SK-N-SH (cell line): ENCODE measurements around the gene ZFYVE21. TPM values are rescaled to one million over a fixed set of nuclear protein-coding genes. Genes with fewer than 3 reads are reported as not detected.

Experiments
- CTCF ChIA-PET: fragments of 300-600, 350-600 bp; formaldehyde crosslinking; extraction: SDS; loops from one replicate; lab custom pipeline; 2021; lab: Yijun Ruan, JAX
- POLR2A ChIA-PET: fragments of 350-600 bp; sonication (Branson Sonifier 250); formaldehyde crosslinking; extraction: SDS; loops from one replicate; lab custom pipeline; 2020; ENCODE audit warnings: antibody characterized with exemption, inconsistent platforms; lab: Yijun Ruan, JAX
- DNase-seq: peaks from one replicate; pipeline ENCODE4 v3.0.0; 2012
- H2AFZ ChIP-seq: fragments of 200-600 bp; sonication (generic); 2 replicates; pipeline ENCODE4 v1.8.1; 2016; ENCODE audit warnings: antibody characterized with exemption, mild to moderate bottlenecking, low read depth
- H3F3A ChIP-seq: fragments of 200-600 bp; sonication (generic); replicated peaks from 2 replicates; pipeline ENCODE3; 2016; ENCODE audit warnings: antibody characterized with exemption, mild to moderate bottlenecking; ENCODE audit not compliant: insufficient read depth
- H3K27ac ChIP-seq, 2 experiments: fragments of 200-500 bp in 1 of 2; fragments of 200-600 bp in 1 of 2; sonication (Bioruptor generic) in 1 of 2; sonication (generic), shearing (Covaris generic) in 1 of 2; 2 replicates each; pipeline versions ENCODE4 v1.5.1 to v1.6.1; 2014 to 2016; ENCODE audit warnings: low read depth in 2 of 2, inconsistent platforms in 1 of 2, low read length in 1 of 2, mild to moderate bottlenecking in 1 of 2, mixed read lengths in 1 of 2
- H3K27me3 ChIP-seq: fragments of 200-600 bp; sonication (generic), shearing (Covaris generic); 2 replicates; pipeline ENCODE4 v1.6.1; 2016; ENCODE audit warnings: mixed run types; ENCODE audit not compliant: insufficient read depth
- H3K36me3 ChIP-seq, 2 experiments: fragments of 200-500 bp in 1 of 2; fragments of 200-600 bp in 1 of 2; sonication (Bioruptor generic) in 1 of 2; sonication (generic) in 1 of 2; replicated peaks in 1 of 2; 2 replicates each; pipeline versions ENCODE3 to v1.5.1; 2014 to 2016; ENCODE audit warnings: low read length in 1 of 2, mild to moderate bottlenecking in 1 of 2; ENCODE audit not compliant: insufficient read depth in 2 of 2, control insufficient read depth in 1 of 2
- H3K4me1 ChIP-seq, 2 experiments: fragments of 200-500 bp in 1 of 2; fragments of 200-600 bp in 1 of 2; sonication (Bioruptor generic) in 1 of 2; sonication (generic), shearing (Covaris generic) in 1 of 2; 2 replicates each; pipeline versions ENCODE4 v1.5.1 to v1.6.1; 2014 to 2016; ENCODE audit warnings: low read depth in 1 of 2, low read length in 1 of 2, mixed run types in 1 of 2; ENCODE audit not compliant: insufficient read depth in 2 of 2, control insufficient read depth in 1 of 2
- H3K4me2 ChIP-seq: fragments of 200-600 bp; sonication (generic), shearing (Covaris generic); 2 replicates; pipeline ENCODE4 v1.6.1; 2017; ENCODE audit warnings: mixed run types
- H3K4me3 ChIP-seq, 2 experiments: fragments of 200-500 bp in 1 of 2; fragments of 200-600 bp in 1 of 2; sonication (Bioruptor generic) in 1 of 2; sonication (generic), shearing (Covaris generic) in 1 of 2; 2 replicates each; pipeline versions ENCODE4 v1.5.1 to v1.8.1; 2014 to 2016; ENCODE audit warnings: low read depth in 2 of 2, inconsistent platforms in 1 of 2, low read length in 1 of 2, mild to moderate bottlenecking in 1 of 2, mixed read lengths in 1 of 2, moderate library complexity in 1 of 2
- H3K79me2 ChIP-seq: fragments of 200-600 bp; sonication (generic); 2 replicates; pipeline ENCODE4 v1.8.1; 2017; ENCODE audit warnings: mild to moderate bottlenecking; ENCODE audit not compliant: insufficient read depth
- H3K9ac ChIP-seq: fragments of 200-600 bp; sonication (generic); 2 replicates; pipeline ENCODE4 v1.6.1; 2017; ENCODE audit warnings: mixed run types
- H3K9me2 ChIP-seq: fragments of 200-600 bp; sonication (generic); 2 replicates; pipeline ENCODE4 v1.6.1; 2017; ENCODE audit warnings: mixed run types
- H3K9me3 ChIP-seq: fragments of 200-600 bp; sonication (generic); 2 replicates; pipeline ENCODE4 v1.6.1; 2017; ENCODE audit warnings: mixed run types, mild to moderate bottlenecking, moderate library complexity
- H4K20me1 ChIP-seq: fragments of 200-600 bp; sonication (generic); 2 replicates; pipeline ENCODE4 v1.6.1; 2017; ENCODE audit warnings: mild to moderate bottlenecking, mixed run types; ENCODE audit not compliant: insufficient read depth
- CHD2 ChIP-seq: fragments of 150-350 bp; IDR thresholded peaks from 2 replicates; pipeline ENCODE4 v1.6.1; 2018; ENCODE audit warnings: low read length; ENCODE audit not compliant: partially characterized antibody
- ELF1 ChIP-seq: IDR thresholded peaks from 2 replicates; pipeline ENCODE4 v1.4.0; 2012
- EZH2phosphoT487 ChIP-seq: fragments of 200-600 bp; sonication (generic); IDR thresholded peaks from 2 replicates; pipeline ENCODE4 v1.6.1; 2017; ENCODE audit warnings: low read depth, mixed run types, mild to moderate bottlenecking, antibody characterized with exemption, moderate library complexity, borderline replicate concordance
- FOXJ3 ChIP-seq: sonication (generic); formaldehyde crosslinking; IDR thresholded peaks from 2 replicates; pipeline ENCODE4 v1.5.1; 2020; ENCODE audit warnings: mild to moderate bottlenecking, missing genetic modification reagents
- FOXM1 ChIP-seq: IDR thresholded peaks from 2 replicates; pipeline ENCODE4 v1.4.0; 2012; ENCODE audit warnings: low read depth, mild to moderate bottlenecking
- GATA2 ChIP-seq: sonication (generic); formaldehyde crosslinking; IDR thresholded peaks from 2 replicates; pipeline ENCODE4 v1.5.0; 2020; ENCODE audit warnings: mild to moderate bottlenecking, missing genetic modification reagents
- MEF2A ChIP-seq: IDR thresholded peaks from 2 replicates; pipeline ENCODE4 v1.4.0; 2012; ENCODE audit warnings: low read depth, borderline replicate concordance
- MXI1 ChIP-seq: IDR thresholded peaks from 2 replicates; pipeline ENCODE4 v1.6.1; 2012; ENCODE audit warnings: mild to moderate bottlenecking, low read depth, low read length, improper control_type of control experiment
- NFIC ChIP-seq: IDR thresholded peaks from 2 replicates; pipeline ENCODE4 v1.4.0; 2012; ENCODE audit warnings: borderline replicate concordance
- POLR2AphosphoS5 ChIP-seq: IDR thresholded peaks from 2 replicates; pipeline ENCODE4 v1.6.1; 2012; ENCODE audit warnings: low read depth, low read length
- RFX5 ChIP-seq: IDR thresholded peaks from 2 replicates; pipeline ENCODE4 v1.6.1; 2012; ENCODE audit warnings: mild to moderate bottlenecking, improper control_type of control experiment, low read length
- RXRA ChIP-seq: IDR thresholded peaks from 2 replicates; pipeline ENCODE4 v1.4.0; 2012; ENCODE audit warnings: low read depth, mild to moderate bottlenecking, borderline replicate concordance
- SIN3A ChIP-seq: IDR thresholded peaks from 2 replicates; pipeline ENCODE4 v1.6.1; 2012; ENCODE audit warnings: low read depth, mild to moderate bottlenecking, low read length, moderate library complexity, borderline replicate concordance
- SMC3 ChIP-seq: IDR thresholded peaks from 2 replicates; pipeline ENCODE4 v1.6.1; 2012; ENCODE audit warnings: low read depth, low read length, improper control_type of control experiment
- TAF1 ChIP-seq: IDR thresholded peaks from 2 replicates; pipeline ENCODE4 v1.6.1; 2012; ENCODE audit warnings: low read depth, mild to moderate bottlenecking, low read length, moderate library complexity, borderline replicate concordance
- TEAD4 ChIP-seq: IDR thresholded peaks from 2 replicates; pipeline ENCODE4 v1.4.0; 2012; ENCODE audit warnings: mild to moderate bottlenecking, borderline replicate concordance; ENCODE audit not compliant: insufficient read depth
- WGBS: methylation state at CpG from one replicate; pipeline ENCODE4 v1.1.6; 2017; ENCODE audit warnings: low lambda C conversion rate; 5-methylcytosine and 5-hydroxymethylcytosine counted together
- polyA plus RNA-seq, 3 experiments: library from polyadenylated mRNA; depleted of rRNA; stranded (reverse); fragments of >200 nt; gene quantifications; 2 replicates each; pipeline ENCODE4 v1.2.3, GENCODE V29; 2012
- TF ChIP-seq, protein P1 (sequence below): fragments of 150-350 bp; IDR thresholded peaks from 2 replicates; pipeline ENCODE4 v1.6.1; 2017; ENCODE audit warnings: antibody characterized with exemption, low read length, low read depth, borderline replicate concordance
- TF ChIP-seq, protein P2 (sequence below): IDR thresholded peaks from 2 replicates; pipeline ENCODE4 v1.4.0; 2012; ENCODE audit warnings: low read depth
- TF ChIP-seq, protein P3 (sequence below): IDR thresholded peaks from 2 replicates; pipeline ENCODE4 v1.4.0; 2012; ENCODE audit warnings: low read depth, borderline replicate concordance
- TF ChIP-seq, protein P4 (sequence below): IDR thresholded peaks from 2 replicates; pipeline ENCODE4; 2012
- TF ChIP-seq, protein P5 (sequence below): IDR thresholded peaks from 2 replicates; pipeline ENCODE4 v1.4.0; 2012; ENCODE audit warnings: low read depth, borderline replicate concordance

ZFYVE21 gene
- polyA plus RNA-seq, 1 of the 3 experiments (the other 2 are of a cell fraction) = 82.1 TPM

DNA sequence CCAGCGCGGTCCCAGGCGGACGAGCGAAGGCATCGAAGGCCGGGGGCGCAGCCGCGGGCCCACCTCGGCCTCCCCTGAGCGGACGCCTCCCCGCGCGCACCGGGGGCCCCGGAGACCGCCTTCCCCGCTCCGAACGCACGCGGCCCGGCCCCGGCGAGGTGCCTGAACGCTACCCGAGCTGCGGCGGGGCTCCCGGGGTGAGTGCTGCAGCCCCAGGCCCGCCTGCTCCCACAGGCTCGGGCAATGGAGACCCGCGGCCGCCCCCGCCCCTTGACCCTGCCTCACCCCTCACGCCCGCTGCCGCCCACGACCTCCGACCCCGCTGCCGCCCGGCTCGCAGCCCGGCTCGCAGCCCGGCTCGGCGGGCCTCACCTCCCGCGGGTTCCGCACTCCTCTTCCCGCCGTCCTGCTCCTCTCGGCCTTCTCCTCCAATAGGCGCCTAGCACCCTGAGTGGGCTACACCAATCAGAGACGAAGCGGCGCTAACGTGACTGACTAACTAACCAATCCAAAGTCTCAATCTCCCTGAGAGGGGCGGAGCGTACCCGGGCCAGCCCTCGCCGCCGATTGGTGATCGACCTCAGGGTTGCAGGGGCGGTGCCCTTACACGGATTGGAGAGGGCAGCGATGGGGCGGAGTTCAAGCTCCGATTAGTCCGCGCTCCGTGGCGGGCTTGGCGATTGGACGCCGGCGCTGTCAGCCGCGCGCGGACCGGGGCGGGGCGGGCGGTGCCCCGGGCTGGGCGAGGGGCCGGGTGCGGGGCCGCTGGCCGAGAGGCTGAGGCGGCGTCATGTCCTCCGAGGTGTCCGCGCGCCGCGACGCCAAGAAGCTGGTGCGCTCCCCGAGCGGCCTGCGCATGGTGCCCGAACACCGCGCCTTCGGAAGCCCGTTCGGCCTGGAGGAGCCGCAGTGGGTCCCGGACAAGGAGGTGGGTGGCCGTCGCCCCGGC, at the start of gene ZFYVE21, which contains the start of gene XRCC3 (continued):
- TF ChIP-seq CHD2 (peak; percentile 94), NFIC (no peak), ELF1 (peak; percentile 35; the same call in 1 of the 2 replicates), GATA2 (CRISPR knock-in tag) (no peak), MXI1 (peak; percentile 75)
- TF ChIP-seq, protein P1, sequence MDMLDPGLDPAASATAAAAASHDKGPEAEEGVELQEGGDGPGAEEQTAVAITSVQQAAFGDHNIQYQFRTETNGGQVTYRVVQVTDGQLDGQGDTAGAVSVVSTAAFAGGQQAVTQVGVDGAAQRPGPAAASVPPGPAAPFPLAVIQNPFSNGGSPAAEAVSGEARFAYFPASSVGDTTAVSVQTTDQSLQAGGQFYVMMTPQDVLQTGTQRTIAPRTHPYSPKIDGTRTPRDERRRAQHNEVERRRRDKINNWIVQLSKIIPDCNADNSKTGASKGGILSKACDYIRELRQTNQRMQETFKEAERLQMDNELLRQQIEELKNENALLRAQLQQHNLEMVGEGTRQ = peak; percentile 42; the same call in 1 of the 2 replicates
- TF ChIP-seq, protein P2, sequence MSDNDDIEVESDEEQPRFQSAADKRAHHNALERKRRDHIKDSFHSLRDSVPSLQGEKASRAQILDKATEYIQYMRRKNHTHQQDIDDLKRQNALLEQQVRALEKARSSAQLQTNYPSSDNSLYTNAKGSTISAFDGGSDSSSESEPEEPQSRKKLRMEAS = peak; percentile 60; the same call in 1 of the 2 replicates

DNA sequence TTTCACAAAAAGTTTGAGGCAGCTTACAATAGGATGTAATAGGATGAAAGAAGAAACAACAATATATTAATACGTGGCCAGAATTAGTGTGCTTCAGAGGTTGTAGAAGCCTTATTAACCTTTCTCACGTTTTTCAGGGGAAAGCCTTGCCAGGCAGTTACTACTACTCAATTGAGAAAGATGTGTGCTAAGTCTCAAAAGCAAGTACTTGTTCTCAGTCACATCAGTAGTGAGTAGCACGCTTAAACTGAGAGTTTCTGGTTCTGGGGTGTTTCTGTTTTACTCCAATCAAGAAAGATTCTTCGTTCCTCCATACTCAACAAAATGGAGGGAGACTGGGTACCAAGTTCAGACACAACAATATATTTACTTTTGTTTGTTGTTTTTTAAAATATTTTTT, 47.9 kb upstream of the ZFYVE21 start:
- peaks cover 28 to 72% of the 10 kb centered on the region in 2 experiments for H3K36me3 ChIP-seq
- H2AFZ ChIP-seq = no peak overlapping the region
- 87% methylated on average over 4 of the region's 4 CpGs for WGBS
- no peaks in the 10 kb centered on the region for H3K9me2 ChIP-seq
- peaks cover 99% of the 10 kb centered on the region for H3K79me2 ChIP-seq
- no peaks in the 10 kb centered on the region for H3K27me3 ChIP-seq
- peaks cover 63% of the 10 kb centered on the region for H4K20me1 ChIP-seq
- no peak for TF ChIP-seq GATA2 (CRISPR knock-in tag)
- no peak for TF ChIP-seq SIN3A
- TF ChIP-seq, protein P3, sequence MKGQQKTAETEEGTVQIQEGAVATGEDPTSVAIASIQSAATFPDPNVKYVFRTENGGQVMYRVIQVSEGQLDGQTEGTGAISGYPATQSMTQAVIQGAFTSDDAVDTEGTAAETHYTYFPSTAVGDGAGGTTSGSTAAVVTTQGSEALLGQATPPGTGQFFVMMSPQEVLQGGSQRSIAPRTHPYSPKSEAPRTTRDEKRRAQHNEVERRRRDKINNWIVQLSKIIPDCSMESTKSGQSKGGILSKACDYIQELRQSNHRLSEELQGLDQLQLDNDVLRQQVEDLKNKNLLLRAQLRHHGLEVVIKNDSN = no peak
- TF ChIP-seq EZH2phosphoT487 = no peak
- TF ChIP-seq MEF2A = no peak
- TF ChIP-seq TAF1 = no peak
- TF ChIP-seq, protein P4, sequence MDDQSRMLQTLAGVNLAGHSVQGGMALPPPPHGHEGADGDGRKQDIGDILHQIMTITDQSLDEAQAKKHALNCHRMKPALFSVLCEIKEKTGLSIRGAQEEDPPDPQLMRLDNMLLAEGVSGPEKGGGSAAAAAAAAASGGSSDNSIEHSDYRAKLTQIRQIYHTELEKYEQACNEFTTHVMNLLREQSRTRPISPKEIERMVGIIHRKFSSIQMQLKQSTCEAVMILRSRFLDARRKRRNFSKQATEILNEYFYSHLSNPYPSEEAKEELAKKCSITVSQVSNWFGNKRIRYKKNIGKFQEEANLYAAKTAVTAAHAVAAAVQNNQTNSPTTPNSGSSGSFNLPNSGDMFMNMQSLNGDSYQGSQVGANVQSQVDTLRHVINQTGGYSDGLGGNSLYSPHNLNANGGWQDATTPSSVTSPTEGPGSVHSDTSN = no peak
- TF ChIP-seq RXRA = no peak
- TF ChIP-seq, protein P5, sequence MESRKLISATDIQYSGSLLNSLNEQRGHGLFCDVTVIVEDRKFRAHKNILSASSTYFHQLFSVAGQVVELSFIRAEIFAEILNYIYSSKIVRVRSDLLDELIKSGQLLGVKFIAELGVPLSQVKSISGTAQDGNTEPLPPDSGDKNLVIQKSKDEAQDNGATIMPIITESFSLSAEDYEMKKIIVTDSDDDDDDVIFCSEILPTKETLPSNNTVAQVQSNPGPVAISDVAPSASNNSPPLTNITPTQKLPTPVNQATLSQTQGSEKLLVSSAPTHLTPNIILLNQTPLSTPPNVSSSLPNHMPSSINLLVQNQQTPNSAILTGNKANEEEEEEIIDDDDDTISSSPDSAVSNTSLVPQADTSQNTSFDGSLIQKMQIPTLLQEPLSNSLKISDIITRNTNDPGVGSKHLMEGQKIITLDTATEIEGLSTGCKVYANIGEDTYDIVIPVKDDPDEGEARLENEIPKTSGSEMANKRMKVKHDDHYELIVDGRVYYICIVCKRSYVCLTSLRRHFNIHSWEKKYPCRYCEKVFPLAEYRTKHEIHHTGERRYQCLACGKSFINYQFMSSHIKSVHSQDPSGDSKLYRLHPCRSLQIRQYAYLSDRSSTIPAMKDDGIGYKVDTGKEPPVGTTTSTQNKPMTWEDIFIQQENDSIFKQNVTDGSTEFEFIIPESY = no peak
- TF ChIP-seq TEAD4 = no peak
- no peak for TF ChIP-seq POLR2AphosphoS5
- no peak for TF ChIP-seq FOXM1
- no peak for TF ChIP-seq RFX5
- no peak for TF ChIP-seq SMC3
- TF ChIP-seq NFIC = no peak
- no peak for TF ChIP-seq FOXJ3 (CRISPR knock-in tag)
- no peak for TF ChIP-seq ELF1
- no peak overlapping the region for H3K4me3 ChIP-seq
- H3K4me2 ChIP-seq = no peak overlapping the region
- 0 out of 4 replicates have a peak, but pooled peaks cover 0 to 9% of the 10 kb centered on the region in 2 experiments for H3K4me1 ChIP-seq
- DNase-seq = no peak
- POLR2A ChIA-PET = interaction anchor here (0.7 kb wide), 1 partner anchor 12 kb away, joined by 3 read pairs; no protein-coding TSS in a partner anchor
- H3K9me3 ChIP-seq = no peaks in the 10 kb centered on the region
- peaks cover 23% of the 10 kb centered on the region for H3F3A ChIP-seq
- H3K9ac ChIP-seq = no peak overlapping the region
- H3K27ac ChIP-seq = no peak overlapping the region
- CTCF ChIA-PET = no interaction called here
